CD14-positive monocyte (primary cell): ENCODE measurements around the gene BRIX1. TPM values are rescaled to one million over a fixed set of nuclear protein-coding genes. Genes with fewer than 3 reads are reported as not detected.

Experiments
- DNase-seq, 3 donors: peaks; one replicate each; pipeline ENCODE4 v3.0.0-alpha.2; 2011 to 2022
- H2AFZ ChIP-seq: 2 replicates; pipeline ENCODE4 v1.6.0; 2012; ENCODE audit warnings: mild to moderate bottlenecking, low read depth, low read length, inconsistent platforms; ENCODE audit not compliant: insufficient read depth, poor library complexity, severe bottlenecking
- H3K27ac ChIP-seq, 2 donors: 1 replicate in 1 of 2; 2 replicates in 1 of 2; pipeline ENCODE4 v1.5.1; 2012 to 2013; ENCODE audit warnings: low read length in 2 of 2, control low read depth in 1 of 2, inconsistent platforms in 1 of 2, low read depth in 1 of 2, mild to moderate bottlenecking in 1 of 2
- H3K27me3 ChIP-seq, 2 donors: one replicate each; pipeline versions ENCODE4 v1.6.0 to v1.6.1; 2011 to 2013; ENCODE audit warnings: low read length in 2 of 2; ENCODE audit not compliant: control insufficient read depth in 2 of 2, insufficient read depth in 2 of 2
- H3K36me3 ChIP-seq, 2 donors: replicated peaks in 1 of 2; 1 replicate in 1 of 2; 2 replicates in 1 of 2; pipeline versions ENCODE4 v1.5.1 to v1.6.1; 2012 to 2013; ENCODE audit warnings: low read length in 2 of 2, control low read depth in 1 of 2, inconsistent platforms in 1 of 2, mild to moderate bottlenecking in 1 of 2; ENCODE audit not compliant: insufficient read depth in 2 of 2, control insufficient read depth in 1 of 2
- H3K4me1 ChIP-seq, 2 donors: 1 replicate in 1 of 2; 2 replicates in 1 of 2; pipeline versions ENCODE4 v1.5.1 to v1.6.1; 2012 to 2013; ENCODE audit warnings: low read length in 2 of 2, control low read depth in 1 of 2, inconsistent platforms in 1 of 2, mild to moderate bottlenecking in 1 of 2, moderate library complexity in 1 of 2; ENCODE audit not compliant: insufficient read depth in 2 of 2, control insufficient read depth in 1 of 2
- H3K4me2 ChIP-seq: replicated peaks from 2 replicates; pipeline ENCODE3; 2012; ENCODE audit warnings: low read length, moderate library complexity, mild to moderate bottlenecking; ENCODE audit not compliant: poor library complexity, severe bottlenecking; ENCODE audit errors: extremely low read depth
- H3K4me3 ChIP-seq, 3 experiments: fragments of 200-600 bp in 1 of 3; sonication (generic) in 1 of 3; replicated peaks in 1 of 3; 1 replicate in 2 of 3; 2 replicates in 1 of 3; pipeline ENCODE4 v1.5.1; 2011 to 2013; ENCODE audit warnings: low read length in 3 of 3, mild to moderate bottlenecking in 3 of 3, control low read depth in 2 of 3, low read depth in 2 of 3, inconsistent platforms in 1 of 3, moderate library complexity in 1 of 3
- H3K79me2 ChIP-seq: 2 replicates; pipeline ENCODE4 v1.6.0; 2012; ENCODE audit warnings: mild to moderate bottlenecking, control low read depth, inconsistent platforms, low read length, moderate library complexity; ENCODE audit not compliant: insufficient read depth
- H3K9ac ChIP-seq: 2 replicates; pipeline ENCODE4 v1.6.0; 2017; ENCODE audit warnings: low read length, mild to moderate bottlenecking; ENCODE audit not compliant: insufficient read depth, poor library complexity, severe bottlenecking
- H3K9me3 ChIP-seq, 2 donors: replicated peaks in 1 of 2; 1 replicate in 1 of 2; 2 replicates in 1 of 2; pipeline versions ENCODE4 v1.5.1 to v1.6.1; 2012 to 2013; ENCODE audit warnings: low read length in 2 of 2, control low read depth in 1 of 2; ENCODE audit not compliant: control insufficient read depth in 1 of 2, insufficient read depth in 1 of 2
- H4K20me1 ChIP-seq: 2 replicates; pipeline ENCODE4 v1.6.0; 2012; ENCODE audit warnings: mild to moderate bottlenecking, low read length, control low read depth, moderate library complexity; ENCODE audit not compliant: insufficient read depth
- H3K27ac Mint-ChIP-seq, 7 donors: one replicate each; pipeline ENCODE4 v1.8.0; 2020; ENCODE audit warnings: mild to moderate bottlenecking in 7 of 7, mixed read lengths in 7 of 7, moderate library complexity in 6 of 7, inconsistent platforms in 2 of 7
- H3K27me3 Mint-ChIP-seq, 3 donors: one replicate each; pipeline ENCODE4 v1.8.0; 2021 to 2022; ENCODE audit warnings: low read depth in 3 of 3, mild to moderate bottlenecking in 3 of 3, mixed read lengths in 3 of 3, moderate library complexity in 3 of 3, inconsistent platforms in 1 of 3
- H3K36me3 Mint-ChIP-seq, 2 donors: one replicate each; pipeline ENCODE4 v1.8.0; 2020; ENCODE audit warnings: mixed read lengths in 2 of 2, inconsistent platforms in 1 of 2, mild to moderate bottlenecking in 1 of 2
- H3K4me1 Mint-ChIP-seq: one replicate; pipeline ENCODE4 v1.8.0; 2020; ENCODE audit warnings: mild to moderate bottlenecking, mixed read lengths
- H3K4me3 Mint-ChIP-seq, 2 donors: one replicate each; pipeline ENCODE4 v1.8.0; 2020; ENCODE audit warnings: mild to moderate bottlenecking in 2 of 2, mixed read lengths in 2 of 2, moderate library complexity in 1 of 2
- H3K9me3 Mint-ChIP-seq, 7 donors: one replicate each; pipeline ENCODE4 v1.8.0; 2020 to 2022; ENCODE audit warnings: mixed read lengths in 7 of 7, mild to moderate bottlenecking in 6 of 7, moderate library complexity in 6 of 7, inconsistent platforms in 2 of 7
- CTCF ChIP-seq: fragments of 200-600 bp; IDR thresholded peaks from one replicate; pipeline ENCODE4 v1.8.0; 2022; ENCODE audit warnings: antibody characterized with exemption, mild to moderate bottlenecking
- WGBS: methylation state at CpG from one replicate; pipeline ENCODE4 v1.1.5; 2013; ENCODE audit warnings: missing lambda C conversion rate; ENCODE audit not compliant: insufficient coverage; 5-methylcytosine and 5-hydroxymethylcytosine counted together
- intact Hi-C, 2 donors: fragments of 100-400 bp; cut with micrococcal nuclease; formaldehyde crosslinking; loops; one replicate each; pipeline versions ENCODE4 v1.15.0 to v1.15.1; 2023
- polyA plus RNA-seq, 3 donors: library from polyadenylated mRNA; depleted of rRNA in 1 of 3; unstranded in 2 of 3; stranded (reverse) in 1 of 3; fragments of 300-500 nt in 2 of 3; fragments of >200 nt in 1 of 3; fragmentation: Illumina TruSeq in 2 of 3; gene quantifications; 1 replicate in 2 of 3; 2 replicates in 1 of 3; pipeline ENCODE4 v1.2.3, GENCODE V29; 2012 to 2021

The BRIX1 gene
- polyA plus RNA-seq, 3 donors: 3.3 to 13.5 (median 12.5) TPM

GRCh38 chr5:34944460-34945047 lies 29.0 kb downstream of the BRIX1 start:
- no peaks in the 10 kb centered on the region for H3K27me3 ChIP-seq
- no peaks in the 10 kb centered on the region for H3K9me3 ChIP-seq
- no peak for TF ChIP-seq CTCF
- WGBS: no CpG with 5 or more reads among the region's 11 CpGs
- no peaks in the 10 kb centered on the region for H4K20me1 ChIP-seq
- H3K4me1 ChIP-seq: no peaks in the 10 kb centered on the region
- peaks cover 64 to 88% of the 10 kb centered on the region in 2 donors for H3K36me3 Mint-ChIP-seq
- no peak for DNase-seq
- H3K36me3 ChIP-seq: peaks cover 54 to 96% of the 10 kb centered on the region in 2 donors
- no peaks in the 10 kb centered on the region for H3K79me2 ChIP-seq
- intact Hi-C loops: no loop called here
- no peak overlapping the region for H2AFZ ChIP-seq
- no peak overlapping the region for H3K4me2 ChIP-seq
- H3K4me1 Mint-ChIP-seq: no peaks in the 10 kb centered on the region
- H3K9ac ChIP-seq: no peak overlapping the region
- H3K27ac ChIP-seq: no peak overlapping the region
- no peak overlapping the region for H3K27ac Mint-ChIP-seq
- H3K4me3 Mint-ChIP-seq: no peak overlapping the region
- H3K27me3 Mint-ChIP-seq: no peaks in the 10 kb centered on the region
- no peak overlapping the region for H3K4me3 ChIP-seq
- no peaks in the 10 kb centered on the region for H3K9me3 Mint-ChIP-seq

GRCh38 chr5:34957321-34957720 lies 41.8 kb downstream of the BRIX1 start:
- no peak for TF ChIP-seq CTCF
- Histone ChIP-seq H3K27me3 (no peaks in the 10 kb centered on the region), H3K9me3 (no peaks in the 10 kb centered on the region), H3K4me3 (no peak overlapping the region), H3K27ac (no peak overlapping the region), H3K79me2 (no peaks in the 10 kb centered on the region), H2AFZ (no peak overlapping the region), H3K36me3 (peaks cover 31 to 55% of the 10 kb centered on the region in 2 donors), H4K20me1 (no peaks in the 10 kb centered on the region), H3K9ac (no peak overlapping the region), H3K4me2 (no peak overlapping the region), H3K4me1 (no peaks in the 10 kb centered on the region)
- Mint-ChIP-seq H3K27me3 (no peaks in the 10 kb centered on the region), H3K9me3 (no peaks in the 10 kb centered on the region), H3K27ac (no peak overlapping the region), H3K4me3 (no peak overlapping the region), H3K4me1 (no peaks in the 10 kb centered on the region), H3K36me3 (peaks cover 32 to 56% of the 10 kb centered on the region in 2 donors)
- WGBS: no CpG with 5 or more reads among the region's 1 CpG
- DNase-seq: peak in 1 of 3 donors; percentile 8
- intact Hi-C loops: no loop called here
